Vagina (tissue), 2 donors: ENCODE data around the gene BCAS4.
A peak's percentile ranks its signal among the peaks of the same experiment; 100 is the strongest.

Source experiments
- POLR2A ChIP-seq, 2 donors: fragments of 450-650 bp; IDR thresholded peaks; one replicate each; pipeline ENCODE4 v1.6.1; 2017; ENCODE audit warnings: antibody characterized with exemption in 2 of 2, mild to moderate bottlenecking in 2 of 2, moderate library complexity in 2 of 2
- TF ChIP-seq, protein P1 (sequence below), 3 experiments: fragments of 450-650 bp in 2 of 3; fragments of 200-600 bp in 1 of 3; sonication (generic) in 1 of 3; IDR thresholded peaks; one replicate each; pipeline ENCODE4 v1.5.1; 2017 to 2019; ENCODE audit warnings: antibody characterized with exemption in 3 of 3, mild to moderate bottlenecking in 2 of 3, moderate library complexity in 2 of 3

DNA sequence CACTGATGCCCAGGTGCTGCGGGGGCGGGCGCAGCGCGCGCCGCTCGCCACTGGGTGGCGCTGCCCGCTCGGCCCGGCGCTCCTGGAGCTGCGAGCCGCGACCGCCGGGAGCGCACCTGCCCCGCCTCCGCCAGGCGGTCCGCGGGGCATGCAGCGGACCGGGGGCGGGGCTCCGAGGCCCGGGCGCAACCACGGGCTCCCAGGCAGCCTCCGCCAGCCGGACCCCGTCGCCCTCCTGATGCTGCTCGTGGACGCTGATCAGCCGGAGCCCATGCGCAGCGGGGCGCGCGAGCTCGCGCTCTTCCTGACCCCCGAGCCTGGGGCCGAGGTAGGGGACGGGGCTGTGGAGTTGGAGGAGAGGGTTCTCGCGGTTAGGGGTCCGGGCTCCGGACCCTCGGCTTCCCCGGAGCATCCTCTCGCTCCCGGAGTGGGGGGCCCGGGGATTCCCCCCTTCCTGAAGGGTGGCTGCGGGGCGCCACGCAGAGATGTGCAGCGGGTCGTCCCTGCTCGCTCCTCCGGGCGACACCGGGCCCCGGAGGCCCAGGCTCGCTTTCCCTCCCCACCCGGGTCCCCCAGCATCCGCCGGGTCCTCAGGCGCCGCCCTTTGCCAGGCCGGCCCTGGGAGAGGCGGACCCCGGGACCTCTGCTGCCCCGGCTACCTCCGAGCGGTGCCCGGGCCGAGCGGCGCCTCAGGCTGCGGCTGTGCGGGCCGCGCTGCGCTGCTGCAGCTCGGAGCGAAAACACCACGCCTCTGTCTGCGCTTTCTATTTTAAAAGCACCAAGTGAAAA, at the start of gene BCAS4:
- TF ChIP-seq, protein P1, sequence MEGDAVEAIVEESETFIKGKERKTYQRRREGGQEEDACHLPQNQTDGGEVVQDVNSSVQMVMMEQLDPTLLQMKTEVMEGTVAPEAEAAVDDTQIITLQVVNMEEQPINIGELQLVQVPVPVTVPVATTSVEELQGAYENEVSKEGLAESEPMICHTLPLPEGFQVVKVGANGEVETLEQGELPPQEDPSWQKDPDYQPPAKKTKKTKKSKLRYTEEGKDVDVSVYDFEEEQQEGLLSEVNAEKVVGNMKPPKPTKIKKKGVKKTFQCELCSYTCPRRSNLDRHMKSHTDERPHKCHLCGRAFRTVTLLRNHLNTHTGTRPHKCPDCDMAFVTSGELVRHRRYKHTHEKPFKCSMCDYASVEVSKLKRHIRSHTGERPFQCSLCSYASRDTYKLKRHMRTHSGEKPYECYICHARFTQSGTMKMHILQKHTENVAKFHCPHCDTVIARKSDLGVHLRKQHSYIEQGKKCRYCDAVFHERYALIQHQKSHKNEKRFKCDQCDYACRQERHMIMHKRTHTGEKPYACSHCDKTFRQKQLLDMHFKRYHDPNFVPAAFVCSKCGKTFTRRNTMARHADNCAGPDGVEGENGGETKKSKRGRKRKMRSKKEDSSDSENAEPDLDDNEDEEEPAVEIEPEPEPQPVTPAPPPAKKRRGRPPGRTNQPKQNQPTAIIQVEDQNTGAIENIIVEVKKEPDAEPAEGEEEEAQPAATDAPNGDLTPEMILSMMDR (IDR thresholded peaks at IDR 0.05) = peak in 2 of 3 experiments; percentile 48 to 70
- no peak for TF ChIP-seq POLR2A (IDR thresholded peaks at IDR 0.05)
